Stimulated activated CD8-positive, alpha-beta memory T cell treated with anti-CD3 and anti-CD28 coated beads, Interleukin-15, amount 100 ng/mL, for 48 hours (primary cell): ENCODE results near the gene CCDC175.

ENCODE experiments used
- DNase-seq, 2 donors: peaks; one replicate each; pipeline ENCODE4 v3.0.0-alpha.2; 2020; ENCODE audit warnings: low read depth in 2 of 2

Gene CCDC175

DNA sequence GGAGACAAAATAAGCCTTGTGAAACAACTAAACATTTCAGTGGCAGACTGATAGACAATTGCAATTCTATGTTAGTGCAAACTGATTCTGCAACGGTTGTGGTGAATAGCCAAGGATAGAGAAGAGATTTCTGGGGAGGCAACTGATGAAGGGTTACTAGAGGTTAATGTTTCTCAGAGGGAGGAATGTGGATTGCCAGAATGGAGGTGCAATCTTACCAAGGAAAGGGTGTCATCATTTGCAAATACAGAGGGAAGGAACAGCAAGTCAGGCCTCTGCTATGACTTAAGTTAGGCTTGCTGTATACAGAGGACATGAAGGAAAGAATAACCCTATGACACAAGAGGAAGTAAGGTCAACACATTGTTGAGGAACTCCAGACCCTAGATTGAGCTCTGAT lies 35.8 kb downstream of the CCDC175 start:
- DNase-seq, result no peak

DNA sequence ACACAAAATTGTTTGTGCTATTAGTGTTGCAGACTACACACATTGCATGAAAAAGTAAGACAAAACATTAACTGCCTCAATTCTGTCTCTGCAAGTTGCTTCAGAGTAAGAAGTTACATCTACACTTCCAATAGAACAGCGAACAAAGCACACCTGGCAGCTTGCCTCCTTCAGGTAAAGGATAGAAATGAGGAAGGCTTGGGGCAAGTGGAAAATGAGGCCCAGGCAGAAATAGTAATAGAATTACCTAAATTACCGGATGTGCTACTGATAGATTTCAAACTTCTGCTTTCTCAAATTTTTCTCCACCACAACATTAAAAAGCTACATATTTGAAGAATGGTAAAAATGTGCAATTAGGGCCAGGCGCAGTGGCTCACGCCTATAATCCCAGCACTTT lies 37.7 kb downstream of the CCDC175 start:
- no peak for DNase-seq

GRCh38 chr14:59537476-59537875 lies 39.1 kb downstream of the CCDC175 start:
- no peak for DNase-seq

- DNase-seq, result no peak
These were observed 42.1 kb downstream of the CCDC175 start for GRCh38 chr14:59534361-59534987.

- no peak for DNase-seq
These were observed 44.2 kb downstream of the CCDC175 start for GRCh38 chr14:59532419-59532818.

DNA sequence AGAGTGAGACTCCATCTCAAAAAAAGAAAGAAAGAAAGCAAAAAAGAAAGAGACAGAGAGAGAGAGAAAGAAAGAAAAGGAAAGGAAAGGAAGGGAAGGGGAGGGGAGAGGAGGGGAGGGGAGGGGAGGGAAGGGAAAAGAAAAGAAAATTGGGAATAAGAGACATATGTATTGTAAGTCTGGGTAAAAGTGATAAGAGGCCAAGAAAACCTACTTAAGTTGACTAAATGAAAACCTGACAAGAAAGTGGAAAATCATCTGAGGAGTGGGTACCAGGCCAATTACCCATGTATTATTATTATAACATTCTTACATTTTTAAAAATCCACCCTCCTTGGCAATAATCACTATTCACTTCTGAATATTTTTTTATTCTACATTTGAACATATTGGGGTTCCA lies 46.3 kb downstream of the CCDC175 start:
- DNase-seq, result no peak

DNA sequence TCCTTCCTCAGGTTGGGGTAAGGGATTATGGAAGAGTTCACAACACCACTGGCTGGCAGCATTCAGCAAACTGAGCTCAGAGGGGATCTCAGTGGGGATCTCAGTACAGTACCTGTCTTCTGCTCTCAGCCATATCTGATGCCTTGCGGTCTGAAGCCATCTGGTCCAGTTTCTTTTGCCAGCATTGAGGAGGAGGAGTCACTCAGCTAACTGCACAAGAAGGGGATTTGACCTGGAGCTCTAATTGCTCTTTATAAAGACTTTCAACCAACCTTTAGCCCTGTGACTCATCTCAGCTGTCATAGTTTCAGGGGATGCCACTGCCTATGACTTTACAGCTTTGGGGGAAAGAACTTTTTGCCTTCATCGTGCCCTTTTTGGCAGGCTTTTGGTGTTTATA lies 47.4 kb downstream of the CCDC175 start:
- DNase-seq, result no peak

DNA sequence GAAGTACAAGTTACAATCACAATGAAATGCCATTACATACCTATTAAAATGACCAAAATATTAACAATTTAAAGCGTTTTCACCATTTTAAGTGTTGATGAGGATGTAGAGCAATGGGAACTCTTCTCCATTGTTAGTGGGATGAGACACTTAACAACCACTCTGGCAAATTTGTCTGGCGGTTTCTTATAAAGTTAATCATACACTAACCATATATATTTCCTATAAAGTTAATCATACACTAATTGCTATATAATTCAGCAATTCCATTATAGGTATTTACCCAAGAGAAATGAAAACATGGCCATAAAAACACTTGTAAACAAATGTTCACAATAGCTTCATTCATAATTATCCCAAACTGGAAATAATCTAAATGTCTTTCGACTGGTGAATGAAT lies 56.4 kb downstream of the CCDC175 start:
- DNase-seq, result no peak

GRCh38 chr14:59511916-59512575 lies 64.6 kb downstream of the CCDC175 start:
- DNase-seq, result no peak

- DNase-seq, result no peak
These were observed 65.6 kb downstream of the CCDC175 start for GRCh38 chr14:59510966-59511365.

GRCh38 chr14:59510001-59510400 lies 66.6 kb downstream of the CCDC175 start:
- DNase-seq, result no peak

GRCh38 chr14:59509101-59509500 lies 67.5 kb downstream of the CCDC175 start:
- no peak for DNase-seq

- DNase-seq, result no peak
These were observed 68.9 kb downstream of the CCDC175 start for GRCh38 chr14:59507752-59508103.

DNA sequence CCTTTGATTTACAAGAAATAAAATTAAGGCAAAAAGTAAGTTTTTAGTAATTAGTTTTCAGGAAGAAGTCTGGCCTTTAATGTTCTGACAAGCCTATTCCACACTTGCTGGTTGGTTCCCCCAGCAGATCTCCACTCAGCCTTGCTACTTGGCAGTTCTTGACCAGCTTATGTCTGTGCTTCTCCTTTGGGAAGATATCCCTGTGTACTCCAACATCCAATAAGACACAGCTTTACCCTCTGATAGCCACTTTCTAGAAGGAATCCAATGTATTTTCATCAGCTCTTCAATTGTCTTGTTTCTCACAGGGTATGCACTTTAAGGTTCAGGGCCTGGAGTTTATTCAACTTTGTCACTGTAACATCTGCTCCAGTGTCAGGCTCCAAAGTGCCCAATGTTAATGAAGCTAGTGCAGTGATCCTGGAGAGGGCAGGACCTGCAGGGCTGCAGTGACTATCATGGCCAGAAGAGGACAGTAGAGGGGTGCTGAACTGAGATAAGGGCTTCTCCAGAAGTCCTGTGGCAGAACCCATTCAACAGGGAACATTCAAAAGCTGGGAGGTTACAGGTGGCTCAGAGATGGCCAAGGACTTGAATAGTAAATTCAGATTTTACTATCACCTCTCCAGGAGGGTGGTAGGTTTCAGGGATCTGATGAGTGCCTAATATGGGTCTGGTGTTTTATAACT lies 69.4 kb downstream of the CCDC175 start:
- peak in 1 of 2 donors; percentile 19 for DNase-seq

DNA sequence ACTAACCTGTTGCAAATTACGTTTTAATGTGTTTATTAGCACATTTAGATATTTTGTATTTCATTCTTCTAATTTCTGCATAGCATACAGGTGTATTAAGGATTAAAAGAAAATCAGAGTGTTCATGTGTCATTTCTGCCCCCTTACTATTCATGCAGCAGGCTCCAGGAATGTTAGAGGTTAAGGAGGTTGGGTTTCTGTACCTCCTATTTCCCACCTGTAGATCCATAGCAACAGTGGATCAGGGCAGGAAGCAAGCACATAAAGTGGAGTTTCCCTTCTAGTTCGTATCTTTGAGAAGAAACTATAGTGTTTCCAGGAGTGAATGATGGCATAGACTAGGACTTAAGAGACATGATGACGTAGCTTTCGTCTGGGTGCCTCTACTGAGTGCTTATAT lies 73.4 kb downstream of the CCDC175 start:
- DNase-seq, result no peak

GRCh38 chr14:59500732-59501131 lies 75.9 kb downstream of the CCDC175 start:
- no peak for DNase-seq

DNA sequence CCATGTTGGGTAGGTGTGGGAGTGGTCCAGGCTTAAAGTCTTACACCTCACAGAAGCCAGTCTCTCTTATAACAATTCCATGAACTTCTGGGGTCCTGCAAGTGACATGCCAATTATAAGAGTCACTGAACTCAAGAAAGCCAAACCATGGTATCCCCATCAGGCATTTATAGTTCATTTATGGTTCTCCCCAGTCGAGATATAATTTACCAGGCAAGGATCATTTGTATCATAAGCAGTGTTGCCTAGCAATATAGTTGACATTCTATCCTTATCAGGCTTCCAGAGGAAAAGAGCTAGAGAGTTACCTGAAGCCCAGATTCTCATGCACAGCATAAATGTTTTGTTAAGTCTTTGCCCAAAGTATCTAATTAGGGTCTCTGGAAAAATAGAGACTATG lies 84.2 kb downstream of the CCDC175 start:
- DNase-seq, result no peak

- DNase-seq, result no peak
These were observed 85.9 kb downstream of the CCDC175 start for GRCh38 chr14:59490756-59491155.

- DNase-seq, result no peak
These were observed 91.9 kb downstream of the CCDC175 start for GRCh38 chr14:59484639-59485175.

DNA sequence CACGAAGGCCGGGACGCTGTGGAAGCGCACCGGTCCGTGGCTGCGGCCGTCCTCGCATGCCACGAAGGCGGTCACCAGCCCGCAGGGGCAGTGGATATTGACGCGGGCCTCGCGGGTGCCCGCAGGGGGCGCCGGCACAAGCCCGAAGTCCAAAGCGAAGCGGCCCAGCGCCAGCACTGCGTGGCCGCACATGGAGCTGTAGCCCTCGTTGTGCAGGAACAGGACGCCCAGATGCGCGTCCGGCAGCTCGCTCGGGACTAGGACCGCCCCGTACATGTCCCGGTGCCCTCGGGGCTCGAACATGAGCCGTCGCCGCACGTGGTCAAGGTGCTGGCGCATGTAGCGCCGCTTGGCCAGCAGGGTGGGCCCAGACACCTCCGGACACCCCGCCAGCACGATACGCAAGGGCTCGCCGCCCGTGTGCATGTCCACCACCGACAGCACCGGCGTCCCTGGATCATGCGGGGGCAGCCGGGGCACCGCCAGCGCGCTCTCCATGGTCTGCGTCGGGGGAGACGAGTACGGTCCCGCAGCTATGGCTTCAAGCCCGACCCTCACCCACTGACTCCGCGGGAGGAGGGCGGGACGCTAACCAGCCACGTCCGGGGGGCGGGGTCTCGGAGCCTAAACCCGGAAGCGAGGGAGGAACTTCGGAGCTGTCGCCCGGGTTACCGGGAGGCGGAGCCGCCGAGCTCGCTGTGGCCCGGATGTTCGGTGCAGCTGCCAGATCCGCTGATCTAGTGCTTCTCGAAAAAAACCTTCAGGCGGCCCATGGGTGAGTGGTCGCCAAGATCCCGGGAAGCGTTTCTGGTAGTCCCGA lies 92.6 kb downstream of the CCDC175 start, which contains the start of the genes JKAMP and L3HYPDH:
Gene JKAMP (plus strand): TSS at position 699 of the 820 bp plus-strand sequence. CDS start 73 bp downstream, at position 772.
Gene L3HYPDH (minus strand): TSS at position 590 of the 820 bp plus-strand sequence. CDS start 92 bp downstream, at position 498.
- peak; percentile 96 for DNase-seq

DNA sequence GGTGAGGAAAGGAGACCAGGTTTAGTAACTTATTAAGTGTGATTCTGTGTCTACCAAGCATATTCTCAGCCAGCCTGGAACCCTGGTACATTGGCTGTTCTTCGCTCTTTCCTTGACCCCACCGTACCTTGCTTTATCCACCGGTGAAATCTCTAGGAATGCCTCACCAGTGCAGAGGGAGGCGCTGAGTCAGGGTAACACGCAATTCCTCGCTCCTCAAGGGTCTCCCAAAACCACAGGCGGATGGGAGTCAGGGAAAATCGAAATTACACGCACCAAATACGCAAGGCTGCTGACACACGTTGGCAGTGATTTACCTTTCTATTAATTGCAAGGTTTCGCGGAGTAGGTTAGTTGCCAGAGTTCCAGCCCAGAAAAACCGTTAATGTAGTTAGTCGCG lies 93.2 kb downstream of the CCDC175 start:
- no peak for DNase-seq
